SH-SY5Y (cell line): ENCODE results near the gene MCTP2.

Experiments
- GATA2 ChIP-seq: IDR thresholded peaks from 2 replicates; pipeline ENCODE4 v1.6.1; 2011; ENCODE audit warnings: mild to moderate bottlenecking, low read depth, low read length
- GATA3 ChIP-seq: IDR thresholded peaks from 2 replicates; pipeline ENCODE4 v1.6.1; 2011; ENCODE audit warnings: low read depth, mild to moderate bottlenecking, low read length, moderate library complexity

DNA sequence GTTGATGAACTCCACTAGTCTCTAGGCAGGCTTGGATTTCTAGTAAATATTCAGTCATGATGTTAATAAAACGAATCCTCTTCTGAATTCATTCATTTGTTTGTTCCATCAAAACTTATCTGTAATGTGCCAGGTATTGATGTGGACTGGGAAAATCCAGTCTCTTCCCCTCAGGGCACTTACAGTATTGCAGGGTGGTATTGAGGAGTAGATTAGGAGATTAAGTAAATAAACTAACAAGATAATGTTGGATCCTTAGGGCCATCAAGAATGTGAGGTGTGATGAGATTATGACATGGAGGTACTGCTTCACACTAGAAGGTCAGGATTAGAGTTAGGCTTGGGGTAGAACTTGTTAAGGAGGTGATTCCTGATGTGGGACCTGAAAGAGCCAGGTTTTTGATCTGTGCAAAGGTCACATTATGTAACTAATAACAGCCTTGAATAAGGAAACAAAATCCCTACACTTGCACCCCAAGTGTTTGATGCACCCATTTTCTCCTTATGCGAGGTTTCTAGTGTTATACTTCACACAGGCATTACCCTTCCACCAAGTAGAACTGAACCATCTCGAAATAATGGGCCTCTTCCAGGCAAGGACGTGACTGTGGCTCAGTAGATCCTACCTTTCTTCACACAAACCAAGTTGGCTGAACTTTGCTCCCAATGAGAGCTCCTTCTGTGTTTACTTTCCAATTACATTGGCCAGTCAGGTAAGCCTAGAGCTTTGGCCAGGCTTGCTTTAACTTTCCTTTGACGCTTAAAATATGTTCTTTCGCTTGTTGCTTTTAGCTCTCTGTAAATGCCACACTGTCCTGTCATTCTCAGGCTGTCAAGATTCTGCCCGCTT, 16.7 kb downstream of the MCTP2 start:
- TF ChIP-seq GATA3: no peak
- TF ChIP-seq GATA2: no peak
